K562 (cell line): ENCODE measurements around the gene RNF144A. TPM values are rescaled to one million over a fixed set of nuclear protein-coding genes. Genes with fewer than 3 reads are reported as not detected.

Experiments used
- FOSL1 ChIP-seq: fragments of 200-800 bp; sonication (Bioruptor generic); conservative IDR thresholded peaks from 2 replicates; pipeline ENCODE4 v1.6.1; 2016; ENCODE audit warnings: missing genetic modification characterization, missing compliant biosample characterization
- HDAC8 ChIP-seq: fragments of 450-650 bp; IDR thresholded peaks from 2 replicates; pipeline ENCODE4 v1.6.1; 2016; ENCODE audit warnings: mild to moderate bottlenecking, missing genetic modification characterization, moderate library complexity, missing compliant biosample characterization
- HMG20B ChIP-seq: fragments of 250-450 bp; sonication (Bioruptor Pico); IDR thresholded peaks from 2 replicates; pipeline ENCODE4 v1.5.0; 2021; ENCODE audit warnings: mild to moderate bottlenecking
- MAFK ChIP-seq: IDR thresholded peaks from 2 replicates; pipeline ENCODE4 v1.6.1; 2011; ENCODE audit warnings: low read length, improper control_type of control experiment
- MED1 ChIP-seq: sonication (generic); formaldehyde crosslinking; IDR thresholded peaks from 2 replicates; pipeline ENCODE4 v1.8.1; 2023; ENCODE audit warnings: missing genetic modification reagents, borderline replicate concordance
- MXI1 ChIP-seq: IDR thresholded peaks from 2 replicates; pipeline ENCODE4 v1.6.1; 2011; ENCODE audit warnings: low read depth, mild to moderate bottlenecking, improper control_type of control experiment, low read length
- PML ChIP-seq: IDR thresholded peaks from 2 replicates; pipeline ENCODE4 v1.6.1; 2012; ENCODE audit warnings: low read length, inconsistent platforms
- PPARD ChIP-seq: fragments of 250-450 bp; sonication (Bioruptor Pico); IDR thresholded peaks from 2 replicates; pipeline ENCODE4 v1.8.0; 2022; ENCODE audit warnings: inconsistent platforms, mild to moderate bottlenecking, moderate library complexity
- RBBP5 ChIP-seq: fragments of 200-600 bp; sonication (generic); IDR thresholded peaks from 2 replicates; pipeline ENCODE4 v1.6.1; 2012; ENCODE audit warnings: borderline replicate concordance, mild to moderate bottlenecking, low read length, control low read depth, inconsistent platforms; ENCODE audit not compliant: insufficient read depth, poor library complexity, severe bottlenecking
- SETDB1 ChIP-seq: IDR thresholded peaks from one replicate; pipeline ENCODE4 v1.6.1; 2012; ENCODE audit warnings: low read length, control low read depth, inconsistent platforms
- SIX5 ChIP-seq, 2 experiments: IDR thresholded peaks; 2 replicates each; pipeline ENCODE4 v1.6.1; 2011; ENCODE audit warnings: low read length in 2 of 2, borderline replicate concordance in 1 of 2, low read depth in 1 of 2, mild to moderate bottlenecking in 1 of 2, moderate library complexity in 1 of 2; ENCODE audit not compliant: insufficient read depth in 1 of 2
- SMARCE1 ChIP-seq: fragments of 450-650 bp; IDR thresholded peaks from 2 replicates; pipeline ENCODE4 v1.7.1; 2016; ENCODE audit warnings: mild to moderate bottlenecking
- YBX1 ChIP-seq: fragments of 450-650 bp; IDR thresholded peaks from 2 replicates; pipeline ENCODE4 v1.7.1; 2016; ENCODE audit warnings: mild to moderate bottlenecking
- ZFPM2 ChIP-seq: fragments of 250-450 bp; sonication (Bioruptor Pico); IDR thresholded peaks from 2 replicates; pipeline ENCODE4 v1.5.1; 2022; ENCODE audit warnings: mild to moderate bottlenecking
- ZNF551 ChIP-seq: fragments of 250-450 bp; sonication (Bioruptor Pico); IDR thresholded peaks from 2 replicates; pipeline ENCODE4 v1.5.0; 2021; ENCODE audit warnings: mild to moderate bottlenecking, moderate library complexity
- polyA plus RNA-seq, 8 experiments: library from polyadenylated mRNA; depleted of rRNA in 4 of 8; stranded (reverse) in 5 of 8; unstranded in 3 of 8; fragments of >200 nt; fragmentation: Nextera tagmentation in 2 of 8; fragmentation: Illumina TruSeq in 1 of 8; extraction: Ambion mirVana in 2 of 8; extraction: Trizol in 1 of 8; gene quantifications; 2 replicates each; pipeline versions ENCODE4 v1.2.1 to v1.2.3, GENCODE V29; 2011 to 2014; ENCODE audit warnings: inconsistent platforms in 1 of 8, missing spikeins in 1 of 8
- total RNA-seq, 7 experiments: library from RNA; depleted of rRNA in 6 of 7; stranded (reverse); fragments of >200 nt in 6 of 7; fragmentation: Illumina TruSeq in 2 of 7; extraction: Trizol in 2 of 7; gene quantifications; 2 replicates each; pipeline versions ENCODE4 v1.2.1 to v1.2.3, GENCODE V29; 2011 to 2021; ENCODE audit warnings: low replicate concordance in 1 of 7
- TF ChIP-seq, protein P1 (sequence below): fragments of 200-600 bp; sonication (generic); IDR thresholded peaks from one replicate; pipeline ENCODE4 v1.6.1; 2012; ENCODE audit warnings: mild to moderate bottlenecking, low read depth, low read length, inconsistent platforms

Gene RNF144A
- total and polyA plus RNA-seq, 9 of the 15 experiments (the other 6 are each of a cell fraction or from before 2014, with no cell fraction given): 0.96 to 11.3 (median 6.2) TPM

DNA sequence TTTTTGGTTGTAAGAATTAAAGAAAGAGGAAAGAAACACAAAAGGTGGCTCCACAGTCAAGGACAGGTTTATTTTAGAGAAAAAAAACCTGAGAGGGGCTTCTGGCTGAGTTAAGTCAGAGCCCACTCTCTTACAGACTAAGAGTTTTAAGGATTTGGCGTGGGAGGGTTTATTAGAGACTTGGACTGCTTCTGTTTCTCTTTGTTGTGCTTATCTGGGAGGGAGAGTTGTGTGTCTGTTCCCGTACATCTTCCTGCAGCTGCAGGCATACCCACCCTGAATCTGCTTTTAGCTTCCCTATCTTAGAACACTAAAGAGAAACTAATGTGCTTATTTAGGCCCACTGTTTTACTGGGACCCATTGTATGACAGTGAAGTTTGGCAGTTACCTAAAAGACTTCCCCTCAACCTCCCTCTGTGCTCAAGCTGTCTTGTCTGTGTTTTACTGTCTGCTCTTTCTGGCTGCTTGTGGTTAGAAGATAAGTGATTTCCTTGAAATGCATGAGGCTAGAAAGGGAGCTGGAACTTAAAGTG lies 36.9 kb upstream of the RNF144A start (continued):
- TF ChIP-seq MAFK: no peak
- TF ChIP-seq ZNF551 (CRISPR knock-in tag): no peak
- peak; percentile 86 for TF ChIP-seq PML
- no peak for TF ChIP-seq FOSL1 (tag)
- TF ChIP-seq HMG20B (CRISPR knock-in tag): no peak
- TF ChIP-seq HDAC8 (tag): no peak
- no peak for TF ChIP-seq PPARD (CRISPR knock-in tag)
- TF ChIP-seq SETDB1: no peak
- TF ChIP-seq ZFPM2 (CRISPR knock-in tag): no peak
- TF ChIP-seq SMARCE1: peak; percentile 93
- TF ChIP-seq, protein P1, sequence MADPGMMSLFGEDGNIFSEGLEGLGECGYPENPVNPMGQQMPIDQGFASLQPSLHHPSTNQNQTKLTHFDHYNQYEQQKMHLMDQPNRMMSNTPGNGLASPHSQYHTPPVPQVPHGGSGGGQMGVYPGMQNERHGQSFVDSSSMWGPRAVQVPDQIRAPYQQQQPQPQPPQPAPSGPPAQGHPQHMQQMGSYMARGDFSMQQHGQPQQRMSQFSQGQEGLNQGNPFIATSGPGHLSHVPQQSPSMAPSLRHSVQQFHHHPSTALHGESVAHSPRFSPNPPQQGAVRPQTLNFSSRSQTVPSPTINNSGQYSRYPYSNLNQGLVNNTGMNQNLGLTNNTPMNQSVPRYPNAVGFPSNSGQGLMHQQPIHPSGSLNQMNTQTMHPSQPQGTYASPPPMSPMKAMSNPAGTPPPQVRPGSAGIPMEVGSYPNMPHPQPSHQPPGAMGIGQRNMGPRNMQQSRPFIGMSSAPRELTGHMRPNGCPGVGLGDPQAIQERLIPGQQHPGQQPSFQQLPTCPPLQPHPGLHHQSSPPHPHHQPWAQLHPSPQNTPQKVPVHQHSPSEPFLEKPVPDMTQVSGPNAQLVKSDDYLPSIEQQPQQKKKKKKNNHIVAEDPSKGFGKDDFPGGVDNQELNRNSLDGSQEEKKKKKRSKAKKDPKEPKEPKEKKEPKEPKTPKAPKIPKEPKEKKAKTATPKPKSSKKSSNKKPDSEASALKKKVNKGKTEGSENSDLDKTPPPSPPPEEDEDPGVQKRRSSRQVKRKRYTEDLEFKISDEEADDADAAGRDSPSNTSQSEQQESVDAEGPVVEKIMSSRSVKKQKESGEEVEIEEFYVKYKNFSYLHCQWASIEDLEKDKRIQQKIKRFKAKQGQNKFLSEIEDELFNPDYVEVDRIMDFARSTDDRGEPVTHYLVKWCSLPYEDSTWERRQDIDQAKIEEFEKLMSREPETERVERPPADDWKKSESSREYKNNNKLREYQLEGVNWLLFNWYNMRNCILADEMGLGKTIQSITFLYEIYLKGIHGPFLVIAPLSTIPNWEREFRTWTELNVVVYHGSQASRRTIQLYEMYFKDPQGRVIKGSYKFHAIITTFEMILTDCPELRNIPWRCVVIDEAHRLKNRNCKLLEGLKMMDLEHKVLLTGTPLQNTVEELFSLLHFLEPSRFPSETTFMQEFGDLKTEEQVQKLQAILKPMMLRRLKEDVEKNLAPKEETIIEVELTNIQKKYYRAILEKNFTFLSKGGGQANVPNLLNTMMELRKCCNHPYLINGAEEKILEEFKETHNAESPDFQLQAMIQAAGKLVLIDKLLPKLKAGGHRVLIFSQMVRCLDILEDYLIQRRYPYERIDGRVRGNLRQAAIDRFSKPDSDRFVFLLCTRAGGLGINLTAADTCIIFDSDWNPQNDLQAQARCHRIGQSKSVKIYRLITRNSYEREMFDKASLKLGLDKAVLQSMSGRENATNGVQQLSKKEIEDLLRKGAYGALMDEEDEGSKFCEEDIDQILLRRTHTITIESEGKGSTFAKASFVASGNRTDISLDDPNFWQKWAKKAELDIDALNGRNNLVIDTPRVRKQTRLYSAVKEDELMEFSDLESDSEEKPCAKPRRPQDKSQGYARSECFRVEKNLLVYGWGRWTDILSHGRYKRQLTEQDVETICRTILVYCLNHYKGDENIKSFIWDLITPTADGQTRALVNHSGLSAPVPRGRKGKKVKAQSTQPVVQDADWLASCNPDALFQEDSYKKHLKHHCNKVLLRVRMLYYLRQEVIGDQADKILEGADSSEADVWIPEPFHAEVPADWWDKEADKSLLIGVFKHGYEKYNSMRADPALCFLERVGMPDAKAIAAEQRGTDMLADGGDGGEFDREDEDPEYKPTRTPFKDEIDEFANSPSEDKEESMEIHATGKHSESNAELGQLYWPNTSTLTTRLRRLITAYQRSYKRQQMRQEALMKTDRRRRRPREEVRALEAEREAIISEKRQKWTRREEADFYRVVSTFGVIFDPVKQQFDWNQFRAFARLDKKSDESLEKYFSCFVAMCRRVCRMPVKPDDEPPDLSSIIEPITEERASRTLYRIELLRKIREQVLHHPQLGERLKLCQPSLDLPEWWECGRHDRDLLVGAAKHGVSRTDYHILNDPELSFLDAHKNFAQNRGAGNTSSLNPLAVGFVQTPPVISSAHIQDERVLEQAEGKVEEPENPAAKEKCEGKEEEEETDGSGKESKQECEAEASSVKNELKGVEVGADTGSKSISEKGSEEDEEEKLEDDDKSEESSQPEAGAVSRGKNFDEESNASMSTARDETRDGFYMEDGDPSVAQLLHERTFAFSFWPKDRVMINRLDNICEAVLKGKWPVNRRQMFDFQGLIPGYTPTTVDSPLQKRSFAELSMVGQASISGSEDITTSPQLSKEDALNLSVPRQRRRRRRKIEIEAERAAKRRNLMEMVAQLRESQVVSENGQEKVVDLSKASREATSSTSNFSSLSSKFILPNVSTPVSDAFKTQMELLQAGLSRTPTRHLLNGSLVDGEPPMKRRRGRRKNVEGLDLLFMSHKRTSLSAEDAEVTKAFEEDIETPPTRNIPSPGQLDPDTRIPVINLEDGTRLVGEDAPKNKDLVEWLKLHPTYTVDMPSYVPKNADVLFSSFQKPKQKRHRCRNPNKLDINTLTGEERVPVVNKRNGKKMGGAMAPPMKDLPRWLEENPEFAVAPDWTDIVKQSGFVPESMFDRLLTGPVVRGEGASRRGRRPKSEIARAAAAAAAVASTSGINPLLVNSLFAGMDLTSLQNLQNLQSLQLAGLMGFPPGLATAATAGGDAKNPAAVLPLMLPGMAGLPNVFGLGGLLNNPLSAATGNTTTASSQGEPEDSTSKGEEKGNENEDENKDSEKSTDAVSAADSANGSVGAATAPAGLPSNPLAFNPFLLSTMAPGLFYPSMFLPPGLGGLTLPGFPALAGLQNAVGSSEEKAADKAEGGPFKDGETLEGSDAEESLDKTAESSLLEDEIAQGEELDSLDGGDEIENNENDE: no peak
- TF ChIP-seq SIX5 (IDR thresholded peaks at IDR 0.05; ENCODE audit: borderline replicate concordance in 1 of 2, insufficient read depth in 1 of 2, low read depth in 1 of 2, low read length in 2 of 2): no peak
- no peak for TF ChIP-seq MXI1
- no peak for TF ChIP-seq YBX1
- TF ChIP-seq RBBP5: no peak
- TF ChIP-seq MED1 (CRISPR knock-in tag): no peak
